Suprapubic skin (tissue), 4 donors: Measurements from ENCODE around the gene CYP4F8. TPM values are rescaled to one million over a fixed set of nuclear protein-coding genes. Genes with fewer than 3 reads are reported as not detected.

Experiments
- DNase-seq, 2 donors: peaks; one replicate each; pipeline ENCODE4 v3.0.0-alpha.2; 2019; ENCODE audit warnings: low spot score in 2 of 2
- H3K27ac ChIP-seq: fragments of 200-600 bp; sonication (generic); one replicate; pipeline ENCODE4 v1.5.1; 2019
- H3K27me3 ChIP-seq: fragments of 200-600 bp; sonication (generic); one replicate; pipeline ENCODE4 v1.5.1; 2019
- H3K36me3 ChIP-seq: fragments of 200-600 bp; sonication (generic); one replicate; pipeline ENCODE4 v1.5.1; 2019
- H3K4me1 ChIP-seq: fragments of 200-600 bp; sonication (generic); one replicate; pipeline ENCODE4 v1.5.1; 2019
- H3K4me3 ChIP-seq: fragments of 200-600 bp; sonication (generic); one replicate; pipeline ENCODE4 v1.5.1; 2019; ENCODE audit warnings: mild to moderate bottlenecking
- H3K9me3 ChIP-seq: fragments of 200-600 bp; sonication (generic); one replicate; pipeline ENCODE4 v1.5.1; 2019
- CTCF ChIP-seq, 2 donors: fragments of 200-600 bp in 1 of 2; fragments of 450-650 bp in 1 of 2; sonication (generic) in 1 of 2; IDR thresholded peaks; one replicate each; pipeline ENCODE4 v1.5.1; 2016 to 2019; ENCODE audit warnings: antibody characterized with exemption in 2 of 2, mild to moderate bottlenecking in 1 of 2, moderate library complexity in 1 of 2
- EP300 ChIP-seq: sonication (generic); formaldehyde crosslinking; IDR thresholded peaks from one replicate; pipeline ENCODE4 v1.6.1; 2017; ENCODE audit warnings: antibody characterized with exemption
- POLR2A ChIP-seq, 2 donors: fragments of 450-650 bp; IDR thresholded peaks; one replicate each; pipeline ENCODE4 v1.6.1; 2017; ENCODE audit warnings: antibody characterized with exemption in 2 of 2, mild to moderate bottlenecking in 2 of 2, moderate library complexity in 2 of 2
- POLR2AphosphoS5 ChIP-seq, 3 donors: sonication (generic); formaldehyde crosslinking; IDR thresholded peaks; one replicate each; pipeline ENCODE4 v1.6.1; 2017; ENCODE audit warnings: antibody characterized with exemption in 3 of 3
- WGBS: methylation state at CpG from one replicate; pipeline ENCODE4 v1.1.5; 2018; 5-methylcytosine and 5-hydroxymethylcytosine counted together
- total RNA-seq, 4 donors: library from RNA; depleted of rRNA; stranded (reverse); fragments of >200 nt; gene quantifications; one replicate each; pipeline ENCODE4 v1.1.0, GENCODE V29; 2016

Gene CYP4F8
- total RNA-seq, 4 donors from 2014 or later: 14.5 to 18.7 (median 14.9) TPM

GRCh38 chr19:15618321-15618720 lies 3.3 kb downstream of the CYP4F8 start:
- Histone ChIP-seq H3K4me1 (no peaks in the 10 kb centered on the region), H3K9me3 (no peaks in the 10 kb centered on the region), H3K36me3 (no peaks in the 10 kb centered on the region), H3K27ac (no peak overlapping the region), H3K4me3 (no peak overlapping the region), H3K27me3 (peaks cover 33% of the 10 kb centered on the region)
- DNase-seq: no peak
- 76% methylated on average over 5 of the region's 5 CpGs for WGBS
- TF ChIP-seq EP300 (no peak), POLR2A (IDR thresholded peaks at IDR 0.05) (no peak), CTCF (IDR thresholded peaks at IDR 0.05) (no peak), POLR2AphosphoS5 (IDR thresholded peaks at IDR 0.05) (no peak)

- Histone ChIP-seq H3K27ac (no peak overlapping the region), H3K27me3 (peaks cover 36% of the 10 kb centered on the region), H3K36me3 (no peaks in the 10 kb centered on the region), H3K4me3 (no peak overlapping the region), H3K4me1 (no peaks in the 10 kb centered on the region), H3K9me3 (no peaks in the 10 kb centered on the region)
- no peak for DNase-seq
- no CpG with 5 or more reads among the region's 1 CpG for WGBS
- no peak for TF ChIP-seq POLR2AphosphoS5 (IDR thresholded peaks at IDR 0.05)
- TF ChIP-seq EP300: no peak
- no peak for TF ChIP-seq POLR2A (IDR thresholded peaks at IDR 0.05)
- no peak for TF ChIP-seq CTCF (IDR thresholded peaks at IDR 0.05)
Observed at GRCh38 chr19:15621801-15622200, 6.8 kb downstream of the CYP4F8 start.

- WGBS: 59% methylated on average over 11 of the region's 11 CpGs
Observed at GRCh38 chr19:15622991-15623390, 8.0 kb downstream of the CYP4F8 start.

GRCh38 chr19:15623711-15624318 lies 8.8 kb downstream of the CYP4F8 start:
- no peaks in the 10 kb centered on the region for H3K4me1 ChIP-seq
- H3K4me3 ChIP-seq: no peak overlapping the region
- WGBS: 7% methylated on average over 8 of the region's 9 CpGs
- H3K9me3 ChIP-seq: no peaks in the 10 kb centered on the region
- no peak overlapping the region for H3K27ac ChIP-seq
- DNase-seq: no peak
- TF ChIP-seq POLR2AphosphoS5 (IDR thresholded peaks at IDR 0.05) (no peak), EP300 (no peak), POLR2A (IDR thresholded peaks at IDR 0.05) (no peak), CTCF (IDR thresholded peaks at IDR 0.05) (no peak)
- peaks cover 20% of the 10 kb centered on the region for H3K27me3 ChIP-seq
- H3K36me3 ChIP-seq: no peaks in the 10 kb centered on the region

More at GRCh38 chr19:15622991-15623390, 8.0 kb downstream of the CYP4F8 start:
- TF ChIP-seq EP300 (no peak), POLR2A (IDR thresholded peaks at IDR 0.05) (no peak), POLR2AphosphoS5 (IDR thresholded peaks at IDR 0.05) (no peak), CTCF (IDR thresholded peaks at IDR 0.05) (no peak)
- Histone ChIP-seq H3K36me3 (no peaks in the 10 kb centered on the region), H3K9me3 (no peaks in the 10 kb centered on the region), H3K4me1 (no peaks in the 10 kb centered on the region), H3K27ac (no peak overlapping the region), H3K4me3 (no peak overlapping the region), H3K27me3 (peaks cover 28% of the 10 kb centered on the region)
- DNase-seq: no peak

- Histone ChIP-seq H3K36me3 (no peaks in the 10 kb centered on the region), H3K27me3 (peaks cover 13% of the 10 kb centered on the region), H3K9me3 (no peaks in the 10 kb centered on the region), H3K27ac (no peak overlapping the region), H3K4me1 (no peaks in the 10 kb centered on the region), H3K4me3 (no peak overlapping the region)
- no peak for DNase-seq
- TF ChIP-seq POLR2AphosphoS5 (IDR thresholded peaks at IDR 0.05) (no peak), EP300 (no peak), POLR2A (IDR thresholded peaks at IDR 0.05) (no peak), CTCF (IDR thresholded peaks at IDR 0.05) (no peak)
- 63% methylated on average over 21 of the region's 22 CpGs for WGBS
Observed at GRCh38 chr19:15628236-15629002, 13.4 kb downstream of the CYP4F8 start.
